GM18951 (cell line): ENCODE measurements around the gene PPP1R7.

Experiments used
- POLR2A ChIP-seq: IDR thresholded peaks from 4 replicates; pipeline ENCODE4 v1.6.1; 2011; ENCODE audit warnings: mild to moderate bottlenecking; ENCODE audit not compliant: insufficient read length, insufficient read depth; ENCODE audit errors: extremely low read depth
- in situ Hi-C: fragments of 300-500 bp; cut with MboI; formaldehyde crosslinking; loops from one replicate; pipeline ENCODE4 v1.12.0; 2022; ENCODE audit warnings: low sequenced_read_pairs, mixed read lengths, inconsistent platforms; ENCODE audit not compliant: unreplicated experiment

Gene PPP1R7

GRCh38 chr2:241228081-241228859, 78.0 kb downstream of the PPP1R7 start:
- no peak for TF ChIP-seq POLR2A
- in situ Hi-C loops: no loop called here

GRCh38 chr2:241228860-241229516, 78.7 kb downstream of the PPP1R7 start:
- no peak for TF ChIP-seq POLR2A
- in situ Hi-C loops: no loop called here

- in situ Hi-C loops: no loop called here
- TF ChIP-seq POLR2A: no peak
These were observed 79.5 kb downstream of the PPP1R7 start for GRCh38 chr2:241229563-241230401.

GRCh38 chr2:241230435-241230834, 80.2 kb downstream of the PPP1R7 start:
- in situ Hi-C loops: no loop called here
- TF ChIP-seq POLR2A: no peak

GRCh38 chr2:241232736-241233575, 82.7 kb downstream of the PPP1R7 start:
- in situ Hi-C loops: no loop called here
- no peak for TF ChIP-seq POLR2A
